K562 (cell line): Measurements from ENCODE around the gene ISL1. TPM values are rescaled to one million over a fixed set of nuclear protein-coding genes. Genes with fewer than 3 reads are reported as not detected.

Experiments used
- ATAC-seq: fragments of 200-7000 bp; cut with Tn5 transposase; 3 replicates; pipeline ENCODE4 v1.9.1; 2020; ENCODE audit warnings: moderate library complexity
- BruUV-seq: library from RNA; stranded (reverse); fragments of 400-500 nt; replicated peaks from 2 replicates; lab custom pipeline; 2021; lab: Mats Ljungman, UMichigan
- CTCF ChIA-PET: fragments of 300-600 bp; formaldehyde crosslinking; extraction: SDS; loops from one replicate; lab custom pipeline; 2021; ENCODE audit warnings: low intra/inter-chr PET ratio; lab: Yijun Ruan, JAX
- POLR2A ChIA-PET: fragments of 300-600, 350-650 bp; sonication (Branson Sonifier 250); formaldehyde crosslinking; extraction: SDS; loops from one replicate; lab custom pipeline; 2021; ENCODE audit warnings: antibody characterized with exemption, inconsistent platforms; lab: Yijun Ruan, JAX
- DNase-seq, 4 experiments: peaks; one replicate each; pipeline versions ENCODE4 v3.0.0 to v3.0.0-alpha.2; 2011 to 2018; ENCODE audit warnings: low spot score in 3 of 4, mixed read lengths in 3 of 4; ENCODE audit errors: extremely low read depth in 1 of 4
- FAIRE-seq: peaks from 2 replicates; lab custom pipeline; 2011; peaks lifted over from hg19 to GRCh38; lab: Jason Lieb, UNC
- H2AFZ ChIP-seq: 2 replicates; pipeline ENCODE4 v1.6.0; 2011; ENCODE audit warnings: low read depth, low read length, control low read depth, inconsistent platforms
- H3K27ac ChIP-seq: fragments of 200-600 bp; 3 replicates; pipeline ENCODE4 v1.8.0; 2011; ENCODE audit warnings: low read depth, mild to moderate bottlenecking, control low read depth, inconsistent platforms, low read length, moderate library complexity, mixed read lengths; ENCODE audit errors: extremely low read depth
- H3K27me3 ChIP-seq, 2 experiments: fragments of 300-600 bp in 1 of 2; 2 replicates in 1 of 2; 3 replicates in 1 of 2; pipeline versions ENCODE4 v1.6.0 to v1.8.0; 2011; ENCODE audit warnings: inconsistent platforms in 2 of 2, low read length in 2 of 2, mild to moderate bottlenecking in 1 of 2, mixed read lengths in 1 of 2, moderate library complexity in 1 of 2; ENCODE audit not compliant: control insufficient read depth in 2 of 2, insufficient read depth in 2 of 2
- H3K36me3 ChIP-seq: fragments of 300-600 bp; 3 replicates; pipeline ENCODE4 v1.8.0; 2011; ENCODE audit warnings: mild to moderate bottlenecking, low read length, inconsistent platforms; ENCODE audit not compliant: control insufficient read depth, insufficient read depth
- H3K4me1 ChIP-seq, 2 experiments: fragments of 200-600 bp in 1 of 2; replicated peaks in 1 of 2; 2 replicates in 1 of 2; 3 replicates in 1 of 2; pipeline versions ENCODE4 v1.5.1 to v1.8.0; 2011; ENCODE audit warnings: inconsistent platforms in 2 of 2, low read length in 2 of 2, mild to moderate bottlenecking in 1 of 2, mixed read lengths in 1 of 2, moderate library complexity in 1 of 2; ENCODE audit not compliant: control insufficient read depth in 2 of 2, insufficient read depth in 2 of 2
- H3K4me2 ChIP-seq: 2 replicates; pipeline ENCODE4 v1.6.1; 2011; ENCODE audit warnings: low read length, control low read depth, inconsistent platforms, mixed read lengths; ENCODE audit not compliant: insufficient read depth
- H3K4me3 ChIP-seq: fragments of 200-600 bp; sonication (generic), shearing (Covaris generic); 2 replicates; pipeline ENCODE4 v1.5.1; 2016; ENCODE audit warnings: control low read depth, inconsistent platforms
- H3K79me2 ChIP-seq: fragments of 200-600 bp; 3 replicates; pipeline ENCODE4 v1.8.0; 2011; ENCODE audit warnings: low read length, inconsistent platforms; ENCODE audit not compliant: control insufficient read depth, insufficient read depth
- H3K9ac ChIP-seq, 2 experiments: 2 replicates each; pipeline versions ENCODE4 v1.6.0 to v1.6.1; 2011; ENCODE audit warnings: low read depth in 2 of 2, low read length in 2 of 2, control low read depth in 1 of 2, inconsistent platforms in 1 of 2, mild to moderate bottlenecking in 1 of 2, mixed read lengths in 1 of 2; ENCODE audit not compliant: insufficient read depth in 1 of 2
- H3K9me1 ChIP-seq: one replicate; pipeline ENCODE4 v1.6.0; 2011; ENCODE audit warnings: inconsistent platforms, mild to moderate bottlenecking, low read length, moderate library complexity; ENCODE audit not compliant: control insufficient read depth, insufficient read depth
- H3K9me3 ChIP-seq: replicated peaks from 2 replicates; pipeline ENCODE4 v1.5.1; 2011; ENCODE audit warnings: low read depth, low read length, inconsistent platforms; ENCODE audit not compliant: control insufficient read depth, insufficient read depth
- H4K20me1 ChIP-seq: replicated peaks from 2 replicates; pipeline ENCODE4 v1.6.1; 2011; ENCODE audit warnings: low read length, inconsistent platforms, mixed read lengths; ENCODE audit not compliant: control insufficient read depth, insufficient read depth
- BHLHE40 ChIP-seq: IDR thresholded peaks from 2 replicates; pipeline ENCODE4 v1.6.1; 2011; ENCODE audit warnings: low read length, improper control_type of control experiment
- MYC ChIP-seq, 2 experiments: fragments of 250-450 bp in 1 of 2; sonication (Bioruptor Pico) in 1 of 2; IDR thresholded peaks; 2 replicates each; pipeline versions ENCODE4 v1.5.1 to v1.6.1; 2012 to 2021; ENCODE audit warnings: low read depth in 2 of 2, borderline replicate concordance in 1 of 2, improper control_type of control experiment in 1 of 2, low read length in 1 of 2, mild to moderate bottlenecking in 1 of 2, moderate library complexity in 1 of 2
- WGBS: fragments of 100-300 bp; shearing (Covaris generic); methylation state at CpG from one replicate; pipeline ENCODE4 v1.1.6; 2016; ENCODE audit warnings: low coverage, mixed read lengths; ENCODE audit not compliant: insufficient coverage; ENCODE audit errors: missing lambda C conversion rate; 5-methylcytosine and 5-hydroxymethylcytosine counted together
- in situ Hi-C: fragments of 300-500 bp; cut with MboI; formaldehyde crosslinking; loops from 4 replicates; pipeline ENCODE4 v1.15.0; 2018; ENCODE audit warnings: inconsistent platforms, mixed read lengths
- intact Hi-C: fragments of 100-400 bp; cut with micrococcal nuclease; formaldehyde crosslinking; loops from 2 replicates; pipeline ENCODE4 v1.14.2; 2022
- polyA plus RNA-seq, 8 experiments: library from polyadenylated mRNA; depleted of rRNA in 4 of 8; stranded (reverse) in 5 of 8; unstranded in 3 of 8; fragments of >200 nt; fragmentation: Nextera tagmentation in 2 of 8; fragmentation: Illumina TruSeq in 1 of 8; extraction: Ambion mirVana in 2 of 8; extraction: Trizol in 1 of 8; gene quantifications; 2 replicates each; pipeline versions ENCODE4 v1.2.1 to v1.2.3, GENCODE V29; 2011 to 2014; ENCODE audit warnings: inconsistent platforms in 1 of 8, missing spikeins in 1 of 8
- total RNA-seq, 7 experiments: library from RNA; depleted of rRNA in 6 of 7; stranded (reverse); fragments of >200 nt in 6 of 7; fragmentation: Illumina TruSeq in 2 of 7; extraction: Trizol in 2 of 7; gene quantifications; 2 replicates each; pipeline versions ENCODE4 v1.2.1 to v1.2.3, GENCODE V29; 2011 to 2021; ENCODE audit warnings: low replicate concordance in 1 of 7
- TF ChIP-seq, protein P1 (sequence below): fragments of 250-450 bp; sonication (Bioruptor Pico); IDR thresholded peaks from 2 replicates; pipeline ENCODE4 v1.4.0; 2020
- TF ChIP-seq, protein P2 (sequence below): sonication (generic); formaldehyde crosslinking; IDR thresholded peaks from 2 replicates; pipeline ENCODE4 v1.4.0; 2020; ENCODE audit warnings: mild to moderate bottlenecking, missing genetic modification reagents
- TF ChIP-seq, protein P3 (sequence below): sonication (generic); formaldehyde crosslinking; IDR thresholded peaks from 2 replicates; pipeline ENCODE4 v1.8.1; 2023; ENCODE audit warnings: mild to moderate bottlenecking, missing genetic modification reagents, moderate library complexity
- TF ChIP-seq, protein P4 (sequence below): fragments of 450-650 bp; IDR thresholded peaks from 2 replicates; pipeline ENCODE4 v1.6.1; 2017; ENCODE audit warnings: mild to moderate bottlenecking, moderate library complexity

Gene ISL1
- total and polyA plus RNA-seq, 9 of the 15 experiments (the other 6 are each of a cell fraction or from before 2014, with no cell fraction given): not detected

DNA sequence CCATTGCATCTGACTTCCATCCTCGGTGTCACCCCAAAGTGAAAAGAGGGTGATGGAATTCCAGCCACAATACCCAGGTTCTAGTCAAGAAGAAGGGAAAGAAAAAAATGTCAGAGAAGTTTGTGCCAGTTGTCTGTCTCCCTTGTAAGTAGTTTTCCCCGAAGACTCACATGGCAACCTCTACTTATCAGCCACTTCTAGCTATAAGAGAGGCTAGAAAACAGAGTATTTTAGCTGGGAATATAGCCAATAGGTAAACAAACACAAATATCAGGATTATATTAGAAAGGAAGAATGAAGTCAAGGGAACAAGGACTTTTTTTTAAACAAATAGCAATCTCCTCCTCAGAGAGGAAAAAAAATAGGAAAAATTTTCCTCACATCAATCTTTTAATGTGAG, 12.2 kb upstream of the ISL1 start:
- no peaks in the 10 kb centered on the region for H3K4me1 ChIP-seq
- H3K79me2 ChIP-seq: no peaks in the 10 kb centered on the region
- CTCF ChIA-PET: no interaction called here
- ATAC-seq (no peak), FAIRE-seq (no peak), DNase-seq (no peak)
- no peak overlapping the region for H3K27ac ChIP-seq
- TF ChIP-seq, protein P1, sequence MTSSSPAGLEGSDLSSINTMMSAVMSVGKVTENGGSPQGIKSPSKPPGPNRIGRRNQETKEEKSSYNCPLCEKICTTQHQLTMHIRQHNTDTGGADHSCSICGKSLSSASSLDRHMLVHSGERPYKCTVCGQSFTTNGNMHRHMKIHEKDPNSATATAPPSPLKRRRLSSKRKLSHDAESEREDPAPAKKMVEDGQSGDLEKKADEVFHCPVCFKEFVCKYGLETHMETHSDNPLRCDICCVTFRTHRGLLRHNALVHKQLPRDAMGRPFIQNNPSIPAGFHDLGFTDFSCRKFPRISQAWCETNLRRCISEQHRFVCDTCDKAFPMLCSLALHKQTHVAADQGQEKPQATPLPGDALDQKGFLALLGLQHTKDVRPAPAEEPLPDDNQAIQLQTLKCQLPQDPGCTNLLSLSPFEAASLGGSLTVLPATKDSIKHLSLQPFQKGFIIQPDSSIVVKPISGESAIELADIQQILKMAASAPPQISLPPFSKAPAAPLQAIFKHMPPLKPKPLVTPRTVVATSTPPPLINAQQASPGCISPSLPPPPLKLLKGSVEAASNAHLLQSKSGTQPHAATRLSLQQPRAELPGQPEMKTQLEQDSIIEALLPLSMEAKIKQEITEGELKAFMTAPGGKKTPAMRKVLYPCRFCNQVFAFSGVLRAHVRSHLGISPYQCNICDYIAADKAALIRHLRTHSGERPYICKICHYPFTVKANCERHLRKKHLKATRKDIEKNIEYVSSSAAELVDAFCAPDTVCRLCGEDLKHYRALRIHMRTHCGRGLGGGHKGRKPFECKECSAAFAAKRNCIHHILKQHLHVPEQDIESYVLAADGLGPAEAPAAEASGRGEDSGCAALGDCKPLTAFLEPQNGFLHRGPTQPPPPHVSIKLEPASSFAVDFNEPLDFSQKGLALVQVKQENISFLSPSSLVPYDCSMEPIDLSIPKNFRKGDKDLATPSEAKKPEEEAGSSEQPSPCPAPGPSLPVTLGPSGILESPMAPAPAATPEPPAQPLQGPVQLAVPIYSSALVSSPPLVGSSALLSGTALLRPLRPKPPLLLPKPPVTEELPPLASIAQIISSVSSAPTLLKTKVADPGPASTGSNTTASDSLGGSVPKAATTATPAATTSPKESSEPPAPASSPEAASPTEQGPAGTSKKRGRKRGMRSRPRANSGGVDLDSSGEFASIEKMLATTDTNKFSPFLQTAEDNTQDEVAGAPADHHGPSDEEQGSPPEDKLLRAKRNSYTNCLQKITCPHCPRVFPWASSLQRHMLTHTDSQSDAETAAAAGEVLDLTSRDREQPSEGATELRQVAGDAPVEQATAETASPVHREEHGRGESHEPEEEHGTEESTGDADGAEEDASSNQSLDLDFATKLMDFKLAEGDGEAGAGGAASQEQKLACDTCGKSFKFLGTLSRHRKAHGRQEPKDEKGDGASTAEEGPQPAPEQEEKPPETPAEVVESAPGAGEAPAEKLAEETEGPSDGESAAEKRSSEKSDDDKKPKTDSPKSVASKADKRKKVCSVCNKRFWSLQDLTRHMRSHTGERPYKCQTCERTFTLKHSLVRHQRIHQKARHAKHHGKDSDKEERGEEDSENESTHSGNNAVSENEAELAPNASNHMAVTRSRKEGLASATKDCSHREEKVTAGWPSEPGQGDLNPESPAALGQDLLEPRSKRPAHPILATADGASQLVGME: no peak
- TF ChIP-seq, protein P2, sequence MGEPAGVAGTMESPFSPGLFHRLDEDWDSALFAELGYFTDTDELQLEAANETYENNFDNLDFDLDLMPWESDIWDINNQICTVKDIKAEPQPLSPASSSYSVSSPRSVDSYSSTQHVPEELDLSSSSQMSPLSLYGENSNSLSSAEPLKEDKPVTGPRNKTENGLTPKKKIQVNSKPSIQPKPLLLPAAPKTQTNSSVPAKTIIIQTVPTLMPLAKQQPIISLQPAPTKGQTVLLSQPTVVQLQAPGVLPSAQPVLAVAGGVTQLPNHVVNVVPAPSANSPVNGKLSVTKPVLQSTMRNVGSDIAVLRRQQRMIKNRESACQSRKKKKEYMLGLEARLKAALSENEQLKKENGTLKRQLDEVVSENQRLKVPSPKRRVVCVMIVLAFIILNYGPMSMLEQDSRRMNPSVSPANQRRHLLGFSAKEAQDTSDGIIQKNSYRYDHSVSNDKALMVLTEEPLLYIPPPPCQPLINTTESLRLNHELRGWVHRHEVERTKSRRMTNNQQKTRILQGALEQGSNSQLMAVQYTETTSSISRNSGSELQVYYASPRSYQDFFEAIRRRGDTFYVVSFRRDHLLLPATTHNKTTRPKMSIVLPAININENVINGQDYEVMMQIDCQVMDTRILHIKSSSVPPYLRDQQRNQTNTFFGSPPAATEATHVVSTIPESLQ (CRISPR knock-in tag): no peak
- TF ChIP-seq, protein P3, sequence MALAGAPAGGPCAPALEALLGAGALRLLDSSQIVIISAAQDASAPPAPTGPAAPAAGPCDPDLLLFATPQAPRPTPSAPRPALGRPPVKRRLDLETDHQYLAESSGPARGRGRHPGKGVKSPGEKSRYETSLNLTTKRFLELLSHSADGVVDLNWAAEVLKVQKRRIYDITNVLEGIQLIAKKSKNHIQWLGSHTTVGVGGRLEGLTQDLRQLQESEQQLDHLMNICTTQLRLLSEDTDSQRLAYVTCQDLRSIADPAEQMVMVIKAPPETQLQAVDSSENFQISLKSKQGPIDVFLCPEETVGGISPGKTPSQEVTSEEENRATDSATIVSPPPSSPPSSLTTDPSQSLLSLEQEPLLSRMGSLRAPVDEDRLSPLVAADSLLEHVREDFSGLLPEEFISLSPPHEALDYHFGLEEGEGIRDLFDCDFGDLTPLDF (CRISPR knock-in tag): no peak
- TF ChIP-seq BHLHE40 (no peak), MYC (IDR thresholded peaks at IDR 0.05; ENCODE audit: low read depth, low read length) (no peak), MYC (CRISPR knock-in tag; IDR thresholded peaks at IDR 0.05; ENCODE audit: borderline replicate concordance, low read depth) (no peak)
- TF ChIP-seq, protein P4, sequence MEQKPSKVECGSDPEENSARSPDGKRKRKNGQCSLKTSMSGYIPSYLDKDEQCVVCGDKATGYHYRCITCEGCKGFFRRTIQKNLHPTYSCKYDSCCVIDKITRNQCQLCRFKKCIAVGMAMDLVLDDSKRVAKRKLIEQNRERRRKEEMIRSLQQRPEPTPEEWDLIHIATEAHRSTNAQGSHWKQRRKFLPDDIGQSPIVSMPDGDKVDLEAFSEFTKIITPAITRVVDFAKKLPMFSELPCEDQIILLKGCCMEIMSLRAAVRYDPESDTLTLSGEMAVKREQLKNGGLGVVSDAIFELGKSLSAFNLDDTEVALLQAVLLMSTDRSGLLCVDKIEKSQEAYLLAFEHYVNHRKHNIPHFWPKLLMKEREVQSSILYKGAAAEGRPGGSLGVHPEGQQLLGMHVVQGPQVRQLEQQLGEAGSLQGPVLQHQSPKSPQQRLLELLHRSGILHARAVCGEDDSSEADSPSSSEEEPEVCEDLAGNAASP: no peak
- no peaks in the 10 kb centered on the region for H3K9me1 ChIP-seq
- no peaks in the 10 kb centered on the region for H3K27me3 ChIP-seq
- no peaks in the 10 kb centered on the region for H3K36me3 ChIP-seq
- H3K9me3 ChIP-seq: no peaks in the 10 kb centered on the region
- WGBS: 0% methylated on average over 2 of the region's 2 CpGs
- no TSS peak for BruUV-seq
- no peak overlapping the region for H3K4me3 ChIP-seq
- in situ Hi-C loops (no loop called here), intact Hi-C loops (no loop called here)
- no peaks in the 10 kb centered on the region for H4K20me1 ChIP-seq
- POLR2A ChIA-PET: no interaction called here
- no peak overlapping the region for H3K9ac ChIP-seq
- H2AFZ ChIP-seq: no peak overlapping the region
- no peak overlapping the region for H3K4me2 ChIP-seq
